ENCODE data around the gene GPR55. TPM values are rescaled to one million over a fixed set of nuclear protein-coding genes. Genes with fewer than 3 reads are reported as not detected.

GPR55 gene
- total RNA-seq, 1 experiment from 2014 or later = not detected

DNA sequence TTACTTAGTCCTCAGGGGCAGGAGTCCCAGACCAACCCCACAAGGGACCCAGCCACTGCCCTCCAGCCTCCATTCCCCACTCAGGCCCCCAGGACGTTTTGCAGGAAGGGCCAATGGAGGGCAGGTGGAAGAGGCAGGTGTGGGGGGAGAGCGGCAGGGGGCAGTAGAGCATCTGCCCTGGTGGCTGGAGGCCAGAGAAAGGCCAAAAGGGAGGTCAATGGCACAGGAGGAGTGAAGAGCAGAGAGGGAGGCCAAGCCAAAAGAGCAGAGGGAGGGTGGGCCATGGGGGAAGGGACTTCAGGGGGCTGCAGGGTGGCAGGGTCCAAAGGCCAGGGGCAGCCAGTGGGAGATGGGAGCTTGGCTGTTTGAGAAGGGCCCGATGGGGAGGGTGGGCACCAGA, 17.3 kb upstream of the GPR55 start:
- Mint-ChIP-seq H3K4me3 (no peak overlapping the region), H3K36me3 (peaks cover 3% of the 10 kb centered on the region), H3K27me3 (ENCODE audit: low read depth) (no peaks in the 10 kb centered on the region), H3K27ac (no peak overlapping the region), H3K9me3 (peaks cover 4% of the 10 kb centered on the region), H3K4me1 (0 out of 2 replicates have a peak, but pooled peaks cover 3% of the 10 kb centered on the region)
- DNase-seq (ENCODE audit: low spot score) (no peak), ATAC-seq (no peak)
- POLR2A ChIA-PET = no interaction called here
- CTCF ChIA-PET = no interaction called here
- TF ChIP-seq ZNF423 (CRISPR knock-in tag; IDR thresholded peaks at IDR 0.05) (no peak), OVOL2 (CRISPR knock-in tag; IDR thresholded peaks at IDR 0.05; ENCODE audit: borderline replicate concordance) (no peak), ZNF138 (CRISPR knock-in tag; conservative IDR thresholded peaks at IDR 0.05) (no peak), HMGA2 (CRISPR knock-in tag; IDR thresholded peaks at IDR 0.05) (no peak), FOXK1 (CRISPR knock-in tag; IDR thresholded peaks at IDR 0.05) (no peak), NFYB (CRISPR knock-in tag; conservative IDR thresholded peaks at IDR 0.05; ENCODE audit: low read depth) (no peak), MXD4 (CRISPR knock-in tag; IDR thresholded peaks at IDR 0.05; ENCODE audit: borderline replicate concordance) (no peak), RORB (CRISPR knock-in tag; IDR thresholded peaks at IDR 0.05) (no peak), ZNF232 (CRISPR knock-in tag; IDR thresholded peaks at IDR 0.05) (no peak), CREM (CRISPR knock-in tag; IDR thresholded peaks at IDR 0.05) (no peak), ATF1 (CRISPR knock-in tag; IDR thresholded peaks at IDR 0.05) (no peak), TCF7 (CRISPR knock-in tag; IDR thresholded peaks at IDR 0.05; ENCODE audit: low read depth) (no peak)
- TF ChIP-seq, protein P1, sequence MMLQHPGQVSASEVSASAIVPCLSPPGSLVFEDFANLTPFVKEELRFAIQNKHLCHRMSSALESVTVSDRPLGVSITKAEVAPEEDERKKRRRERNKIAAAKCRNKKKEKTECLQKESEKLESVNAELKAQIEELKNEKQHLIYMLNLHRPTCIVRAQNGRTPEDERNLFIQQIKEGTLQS (CRISPR knock-in tag; conservative IDR thresholded peaks at IDR 0.05) = no peak
- TF ChIP-seq, protein P2, sequence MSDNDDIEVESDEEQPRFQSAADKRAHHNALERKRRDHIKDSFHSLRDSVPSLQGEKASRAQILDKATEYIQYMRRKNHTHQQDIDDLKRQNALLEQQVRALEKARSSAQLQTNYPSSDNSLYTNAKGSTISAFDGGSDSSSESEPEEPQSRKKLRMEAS (CRISPR knock-in tag; IDR thresholded peaks at IDR 0.05) = no peak
- TF ChIP-seq, protein P3, sequence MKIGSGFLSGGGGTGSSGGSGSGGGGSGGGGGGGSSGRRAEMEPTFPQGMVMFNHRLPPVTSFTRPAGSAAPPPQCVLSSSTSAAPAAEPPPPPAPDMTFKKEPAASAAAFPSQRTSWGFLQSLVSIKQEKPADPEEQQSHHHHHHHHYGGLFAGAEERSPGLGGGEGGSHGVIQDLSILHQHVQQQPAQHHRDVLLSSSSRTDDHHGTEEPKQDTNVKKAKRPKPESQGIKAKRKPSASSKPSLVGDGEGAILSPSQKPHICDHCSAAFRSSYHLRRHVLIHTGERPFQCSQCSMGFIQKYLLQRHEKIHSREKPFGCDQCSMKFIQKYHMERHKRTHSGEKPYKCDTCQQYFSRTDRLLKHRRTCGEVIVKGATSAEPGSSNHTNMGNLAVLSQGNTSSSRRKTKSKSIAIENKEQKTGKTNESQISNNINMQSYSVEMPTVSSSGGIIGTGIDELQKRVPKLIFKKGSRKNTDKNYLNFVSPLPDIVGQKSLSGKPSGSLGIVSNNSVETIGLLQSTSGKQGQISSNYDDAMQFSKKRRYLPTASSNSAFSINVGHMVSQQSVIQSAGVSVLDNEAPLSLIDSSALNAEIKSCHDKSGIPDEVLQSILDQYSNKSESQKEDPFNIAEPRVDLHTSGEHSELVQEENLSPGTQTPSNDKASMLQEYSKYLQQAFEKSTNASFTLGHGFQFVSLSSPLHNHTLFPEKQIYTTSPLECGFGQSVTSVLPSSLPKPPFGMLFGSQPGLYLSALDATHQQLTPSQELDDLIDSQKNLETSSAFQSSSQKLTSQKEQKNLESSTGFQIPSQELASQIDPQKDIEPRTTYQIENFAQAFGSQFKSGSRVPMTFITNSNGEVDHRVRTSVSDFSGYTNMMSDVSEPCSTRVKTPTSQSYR (CRISPR knock-in tag; IDR thresholded peaks at IDR 0.05) = no peak
- TF ChIP-seq, protein P4, sequence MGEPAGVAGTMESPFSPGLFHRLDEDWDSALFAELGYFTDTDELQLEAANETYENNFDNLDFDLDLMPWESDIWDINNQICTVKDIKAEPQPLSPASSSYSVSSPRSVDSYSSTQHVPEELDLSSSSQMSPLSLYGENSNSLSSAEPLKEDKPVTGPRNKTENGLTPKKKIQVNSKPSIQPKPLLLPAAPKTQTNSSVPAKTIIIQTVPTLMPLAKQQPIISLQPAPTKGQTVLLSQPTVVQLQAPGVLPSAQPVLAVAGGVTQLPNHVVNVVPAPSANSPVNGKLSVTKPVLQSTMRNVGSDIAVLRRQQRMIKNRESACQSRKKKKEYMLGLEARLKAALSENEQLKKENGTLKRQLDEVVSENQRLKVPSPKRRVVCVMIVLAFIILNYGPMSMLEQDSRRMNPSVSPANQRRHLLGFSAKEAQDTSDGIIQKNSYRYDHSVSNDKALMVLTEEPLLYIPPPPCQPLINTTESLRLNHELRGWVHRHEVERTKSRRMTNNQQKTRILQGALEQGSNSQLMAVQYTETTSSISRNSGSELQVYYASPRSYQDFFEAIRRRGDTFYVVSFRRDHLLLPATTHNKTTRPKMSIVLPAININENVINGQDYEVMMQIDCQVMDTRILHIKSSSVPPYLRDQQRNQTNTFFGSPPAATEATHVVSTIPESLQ (CRISPR knock-in tag; IDR thresholded peaks at IDR 0.05) = no peak
- TF ChIP-seq, protein P5, sequence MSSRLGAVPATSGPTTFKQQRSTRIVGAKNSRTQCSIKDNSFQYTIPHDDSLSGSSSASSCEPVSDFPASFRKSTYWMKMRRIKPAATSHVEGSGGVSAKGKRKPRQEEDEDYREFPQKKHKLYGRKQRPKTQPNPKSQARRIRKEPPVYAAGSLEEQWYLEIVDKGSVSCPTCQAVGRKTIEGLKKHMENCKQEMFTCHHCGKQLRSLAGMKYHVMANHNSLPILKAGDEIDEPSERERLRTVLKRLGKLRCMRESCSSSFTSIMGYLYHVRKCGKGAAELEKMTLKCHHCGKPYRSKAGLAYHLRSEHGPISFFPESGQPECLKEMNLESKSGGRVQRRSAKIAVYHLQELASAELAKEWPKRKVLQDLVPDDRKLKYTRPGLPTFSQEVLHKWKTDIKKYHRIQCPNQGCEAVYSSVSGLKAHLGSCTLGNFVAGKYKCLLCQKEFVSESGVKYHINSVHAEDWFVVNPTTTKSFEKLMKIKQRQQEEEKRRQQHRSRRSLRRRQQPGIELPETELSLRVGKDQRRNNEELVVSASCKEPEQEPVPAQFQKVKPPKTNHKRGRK (CRISPR knock-in tag; IDR thresholded peaks at IDR 0.05; ENCODE audit: borderline replicate concordance) = no peak
- TF ChIP-seq, protein P6, sequence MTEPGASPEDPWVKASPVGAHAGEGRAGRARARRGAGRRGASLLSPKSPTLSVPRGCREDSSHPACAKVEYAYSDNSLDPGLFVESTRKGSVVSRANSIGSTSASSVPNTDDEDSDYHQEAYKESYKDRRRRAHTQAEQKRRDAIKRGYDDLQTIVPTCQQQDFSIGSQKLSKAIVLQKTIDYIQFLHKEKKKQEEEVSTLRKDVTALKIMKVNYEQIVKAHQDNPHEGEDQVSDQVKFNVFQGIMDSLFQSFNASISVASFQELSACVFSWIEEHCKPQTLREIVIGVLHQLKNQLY (CRISPR knock-in tag; IDR thresholded peaks at IDR 0.05) = no peak

Measured in WTC11 (cell line).